ENCODE measurements around the gene NELFE. TPM values are rescaled to one million over a fixed set of nuclear protein-coding genes. Genes with fewer than 3 reads are reported as not detected.

NELFE gene
- total and polyA plus RNA-seq, 2 donors (not counting 1 experiment from before 2014, with no cell fraction given): 81.7 to 85.5 TPM

DNA sequence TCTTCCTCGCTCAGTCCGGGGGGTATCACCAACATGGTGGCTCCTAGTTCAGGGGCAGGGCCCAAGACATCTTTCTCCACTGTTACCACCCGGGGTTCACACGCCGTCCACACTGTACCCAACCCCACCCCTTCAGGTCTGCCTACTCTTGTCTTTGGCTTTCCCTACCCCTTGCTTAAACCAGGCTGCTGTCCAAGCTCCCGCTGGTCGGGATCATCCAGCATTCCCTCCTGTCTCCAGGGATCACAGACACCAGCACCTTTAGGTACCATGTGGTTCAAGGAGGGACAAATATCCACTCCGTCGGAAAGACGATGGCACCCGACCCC, 395 bp downstream of the NELFE start:
- no peak for DNase-seq (ENCODE audit: low read depth in 2 of 2)
- Histone ChIP-seq H3K9ac (ENCODE audit: insufficient read depth, low read length) (peak overlapping the region; percentile 88), H3K27ac (ENCODE audit: insufficient read depth, low read length) (peak overlapping the region; percentile 94), H2AFZ (ENCODE audit: low read length) (peak overlapping the region; percentile 65), H3K79me2 (ENCODE audit: control insufficient read depth, insufficient read depth, low read length) (peaks cover 24% of the 10 kb centered on the region), H4K20me1 (ENCODE audit: control insufficient read depth, extremely low read depth, insufficient read depth, low read length) (no peaks in the 10 kb centered on the region), H3K4me2 (ENCODE audit: extremely low read depth, insufficient read depth, low read length) (peak overlapping the region; percentile 82), H3K36me3 (ENCODE audit: control insufficient read depth, insufficient read depth, low read length) (peaks cover 22% of the 10 kb centered on the region), H3K9me3 (ENCODE audit: control insufficient read depth, insufficient read depth, low read depth, low read length) (no peaks in the 10 kb centered on the region), H3K4me3 (replicated peaks in 1 of 4; ENCODE audit: control extremely low read depth in 1 of 4, insufficient read depth in 1 of 4, low read depth in 3 of 4, low read length in 4 of 4) (peak overlapping the region; percentile 81 to 99 (median 98)), H3K27me3 (ENCODE audit: control insufficient read depth, insufficient read depth, low read length) (no peaks in the 10 kb centered on the region), H3K4me1 (ENCODE audit: control insufficient read depth, extremely low read depth, insufficient read depth, low read length) (peaks cover 3% of the 10 kb centered on the region)
- TF ChIP-seq CTCF (conservative IDR thresholded peaks at IDR 0.05 in 1 of 2, IDR thresholded peaks at IDR 0.05 in 1 of 2; ENCODE audit: low read depth in 1 of 2, low read length in 2 of 2) (no peak), EZH2 (IDR thresholded peaks at IDR 0.05; ENCODE audit: low read length, missing control alignments) (no peak)

- no peaks in the 10 kb centered on the region for H3K27me3 ChIP-seq (ENCODE audit: control insufficient read depth, insufficient read depth, low read length)
- H3K9ac ChIP-seq (ENCODE audit: insufficient read depth, low read length): no peak overlapping the region
- no peak overlapping the region for H3K4me2 ChIP-seq (ENCODE audit: extremely low read depth, insufficient read depth, low read length)
- no peak for DNase-seq (ENCODE audit: low read depth in 2 of 2)
- no peaks in the 10 kb centered on the region for H3K9me3 ChIP-seq (ENCODE audit: control insufficient read depth, insufficient read depth, low read depth, low read length)
- H3K79me2 ChIP-seq (ENCODE audit: control insufficient read depth, insufficient read depth, low read length): peaks cover 24% of the 10 kb centered on the region
- H2AFZ ChIP-seq (ENCODE audit: low read length): no peak overlapping the region
- H3K4me1 ChIP-seq (ENCODE audit: control insufficient read depth, extremely low read depth, insufficient read depth, low read length): peaks cover 3% of the 10 kb centered on the region
- no peak overlapping the region for H3K4me3 ChIP-seq (replicated peaks in 1 of 4; ENCODE audit: control extremely low read depth in 1 of 4, insufficient read depth in 1 of 4, low read depth in 3 of 4, low read length in 4 of 4)
- H3K36me3 ChIP-seq (ENCODE audit: control insufficient read depth, insufficient read depth, low read length): peaks cover 22% of the 10 kb centered on the region
- no peak overlapping the region for H3K27ac ChIP-seq (ENCODE audit: insufficient read depth, low read length)
- H4K20me1 ChIP-seq (ENCODE audit: control insufficient read depth, extremely low read depth, insufficient read depth, low read length): no peaks in the 10 kb centered on the region
- TF ChIP-seq EZH2 (IDR thresholded peaks at IDR 0.05; ENCODE audit: low read length, missing control alignments): no peak
- TF ChIP-seq CTCF (conservative IDR thresholded peaks at IDR 0.05 in 1 of 2, IDR thresholded peaks at IDR 0.05 in 1 of 2; ENCODE audit: low read depth in 1 of 2, low read length in 2 of 2): no peak
Measured at GRCh38 chr6:31956796-31957195, 2.0 kb downstream of the NELFE start.

- Histone ChIP-seq H3K36me3 (ENCODE audit: control insufficient read depth, insufficient read depth, low read length) (peaks cover 25% of the 10 kb centered on the region), H3K9me3 (ENCODE audit: control insufficient read depth, insufficient read depth, low read depth, low read length) (no peaks in the 10 kb centered on the region), H3K27ac (ENCODE audit: insufficient read depth, low read length) (no peak overlapping the region), H3K79me2 (ENCODE audit: control insufficient read depth, insufficient read depth, low read length) (peaks cover 23% of the 10 kb centered on the region), H3K4me1 (ENCODE audit: control insufficient read depth, extremely low read depth, insufficient read depth, low read length) (peaks cover 3% of the 10 kb centered on the region), H3K4me3 (replicated peaks in 1 of 4; ENCODE audit: control extremely low read depth in 1 of 4, insufficient read depth in 1 of 4, low read depth in 3 of 4, low read length in 4 of 4) (no peak overlapping the region), H3K9ac (ENCODE audit: insufficient read depth, low read length) (no peak overlapping the region), H3K27me3 (ENCODE audit: control insufficient read depth, insufficient read depth, low read length) (no peaks in the 10 kb centered on the region), H3K4me2 (ENCODE audit: extremely low read depth, insufficient read depth, low read length) (no peak overlapping the region), H2AFZ (ENCODE audit: low read length) (no peak overlapping the region), H4K20me1 (ENCODE audit: control insufficient read depth, extremely low read depth, insufficient read depth, low read length) (no peaks in the 10 kb centered on the region)
- TF ChIP-seq EZH2 (IDR thresholded peaks at IDR 0.05; ENCODE audit: low read length, missing control alignments): no peak
- no peak for TF ChIP-seq CTCF (conservative IDR thresholded peaks at IDR 0.05 in 1 of 2, IDR thresholded peaks at IDR 0.05 in 1 of 2; ENCODE audit: low read depth in 1 of 2, low read length in 2 of 2)
- DNase-seq (ENCODE audit: low read depth in 2 of 2): no peak
Measured at GRCh38 chr6:31954511-31954910, 4.3 kb downstream of the NELFE start.

All from fibroblast of lung (primary cell).